Cardiac fibroblast (primary cell): ENCODE results near the gene TCTN1.

ENCODE experiments used
- DNase-seq, 2 donors: peaks; one replicate each; pipeline versions ENCODE4 v3.0.0 to v3.0.0-alpha.2; 2010; ENCODE audit warnings: low read depth in 2 of 2
- H3K4me3 ChIP-seq, 2 donors: replicated peaks in 1 of 2; 1 replicate in 1 of 2; 2 replicates in 1 of 2; pipeline ENCODE4 v1.5.1; 2011; ENCODE audit warnings: low read depth in 2 of 2, low read length in 2 of 2, mild to moderate bottlenecking in 2 of 2, moderate library complexity in 1 of 2
- TF ChIP-seq, protein P1 (sequence below): IDR thresholded peaks from one replicate; pipeline ENCODE4 v1.5.1; 2011; ENCODE audit warnings: low read depth, mild to moderate bottlenecking, low read length, inconsistent platforms

TCTN1 gene

GRCh38 chr12:110656071-110656655, 42.2 kb downstream of the TCTN1 start:
- no peak overlapping the region for H3K4me3 ChIP-seq
- TF ChIP-seq, protein P1, sequence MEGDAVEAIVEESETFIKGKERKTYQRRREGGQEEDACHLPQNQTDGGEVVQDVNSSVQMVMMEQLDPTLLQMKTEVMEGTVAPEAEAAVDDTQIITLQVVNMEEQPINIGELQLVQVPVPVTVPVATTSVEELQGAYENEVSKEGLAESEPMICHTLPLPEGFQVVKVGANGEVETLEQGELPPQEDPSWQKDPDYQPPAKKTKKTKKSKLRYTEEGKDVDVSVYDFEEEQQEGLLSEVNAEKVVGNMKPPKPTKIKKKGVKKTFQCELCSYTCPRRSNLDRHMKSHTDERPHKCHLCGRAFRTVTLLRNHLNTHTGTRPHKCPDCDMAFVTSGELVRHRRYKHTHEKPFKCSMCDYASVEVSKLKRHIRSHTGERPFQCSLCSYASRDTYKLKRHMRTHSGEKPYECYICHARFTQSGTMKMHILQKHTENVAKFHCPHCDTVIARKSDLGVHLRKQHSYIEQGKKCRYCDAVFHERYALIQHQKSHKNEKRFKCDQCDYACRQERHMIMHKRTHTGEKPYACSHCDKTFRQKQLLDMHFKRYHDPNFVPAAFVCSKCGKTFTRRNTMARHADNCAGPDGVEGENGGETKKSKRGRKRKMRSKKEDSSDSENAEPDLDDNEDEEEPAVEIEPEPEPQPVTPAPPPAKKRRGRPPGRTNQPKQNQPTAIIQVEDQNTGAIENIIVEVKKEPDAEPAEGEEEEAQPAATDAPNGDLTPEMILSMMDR, result no peak
- DNase-seq, result no peak

DNA sequence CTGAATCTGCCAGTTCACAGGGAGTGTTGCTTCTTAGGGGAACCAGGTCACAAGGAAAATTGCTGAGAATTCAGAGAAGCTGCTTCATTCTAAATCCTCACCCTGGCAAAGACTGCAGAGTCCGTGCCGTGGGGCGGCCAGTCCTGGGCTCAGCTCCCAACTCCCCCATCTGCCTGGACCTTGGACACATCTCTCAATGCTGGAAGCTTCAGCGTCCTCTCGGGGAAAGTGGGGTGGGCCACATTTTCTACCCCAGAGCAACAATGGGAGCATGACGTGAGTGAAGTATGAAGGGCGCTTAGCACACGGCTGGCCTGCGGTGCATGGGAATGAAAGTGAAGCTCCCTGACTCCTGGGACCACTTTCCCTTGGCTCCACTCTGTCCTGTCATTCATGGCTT, 43.8 kb downstream of the TCTN1 start:
- TF ChIP-seq, protein P1, result no peak
- H3K4me3 ChIP-seq, result no peak overlapping the region
- no peak for DNase-seq

DNA sequence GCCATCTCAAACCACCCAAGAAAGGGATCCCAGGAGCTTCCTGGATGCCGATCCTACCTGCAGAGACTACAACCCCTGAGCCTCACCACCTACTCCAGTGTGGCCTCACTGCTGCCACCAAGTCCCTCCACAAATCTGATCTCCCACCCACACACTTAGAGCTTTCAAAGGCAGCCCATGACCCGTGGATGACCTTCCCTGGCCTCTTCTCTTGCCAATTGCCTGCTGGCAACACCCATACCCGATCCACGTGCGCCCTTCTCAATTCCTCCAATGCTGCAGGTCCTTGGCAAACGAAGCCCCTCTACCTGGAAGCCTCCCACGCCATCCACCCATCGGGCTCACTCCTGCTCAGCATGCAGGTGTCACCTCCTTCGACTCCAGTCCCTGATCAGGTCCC, 44.3 kb downstream of the TCTN1 start:
- no peak overlapping the region for H3K4me3 ChIP-seq
- TF ChIP-seq, protein P1, result no peak
- DNase-seq, result no peak

GRCh38 chr12:110658878-110659277, 44.9 kb downstream of the TCTN1 start:
- H3K4me3 ChIP-seq, result no peak overlapping the region
- TF ChIP-seq, protein P1, result no peak
- no peak for DNase-seq

- no peak for DNase-seq
- no peak overlapping the region for H3K4me3 ChIP-seq
- TF ChIP-seq, protein P1, result no peak
Observed at GRCh38 chr12:110661337-110661972, 47.5 kb downstream of the TCTN1 start.

GRCh38 chr12:110666892-110667291, 53.0 kb downstream of the TCTN1 start:
- TF ChIP-seq, protein P1, result no peak
- DNase-seq, result no peak

More at GRCh38 chr12:110666892-110667291, 53.0 kb downstream of the TCTN1 start:
- H3K4me3 ChIP-seq, result no peak overlapping the region
